Spleen (tissue), 11 donors: ENCODE measurements around the gene SLC35F3. TPM values are rescaled to one million over a fixed set of nuclear protein-coding genes. Genes with fewer than 3 reads are reported as not detected.

ENCODE experiments used
- DNase-seq: peaks from one replicate; pipeline ENCODE4 v3.0.0-alpha.2; 2020
- H3K27ac ChIP-seq, 8 donors: fragments of 200-600 bp; sonication (generic) in 7 of 8; 1 replicate in 4 of 8; 2 replicates in 4 of 8; pipeline versions ENCODE4 v1.5.0 to v1.8.0; 2016 to 2021; ENCODE audit warnings: inconsistent platforms in 4 of 8, mild to moderate bottlenecking in 4 of 8, moderate library complexity in 1 of 8
- H3K27me3 ChIP-seq, 7 donors: fragments of 200-600 bp; sonication (generic) in 6 of 7; replicated peaks in 1 of 7; 1 replicate in 4 of 7; 2 replicates in 3 of 7; pipeline versions ENCODE4 v1.5.0 to v1.8.0; 2016 to 2021; ENCODE audit warnings: inconsistent platforms in 3 of 7, mild to moderate bottlenecking in 1 of 7
- H3K36me3 ChIP-seq, 6 donors: fragments of 200-600 bp; sonication (generic) in 5 of 6; 1 replicate in 4 of 6; 2 replicates in 2 of 6; pipeline versions ENCODE4 v1.5.0 to v1.8.0; 2016 to 2021; ENCODE audit warnings: inconsistent platforms in 2 of 6
- H3K4me1 ChIP-seq, 6 donors: fragments of 200-600 bp; sonication (generic) in 5 of 6; 1 replicate in 3 of 6; 2 replicates in 3 of 6; pipeline versions ENCODE4 v1.5.0 to v1.8.0; 2016 to 2021; ENCODE audit warnings: inconsistent platforms in 3 of 6
- H3K4me3 ChIP-seq, 8 donors: fragments of 200-600 bp; sonication (generic) in 7 of 8; 1 replicate in 4 of 8; 2 replicates in 4 of 8; pipeline versions ENCODE4 v1.5.0 to v1.8.0; 2016 to 2021; ENCODE audit warnings: inconsistent platforms in 4 of 8, mild to moderate bottlenecking in 4 of 8, moderate library complexity in 2 of 8
- H3K9me3 ChIP-seq, 8 donors: fragments of 200-600 bp; sonication (generic) in 7 of 8; 1 replicate in 4 of 8; 2 replicates in 4 of 8; pipeline versions ENCODE4 v1.5.0 to v1.8.0; 2016 to 2021; ENCODE audit warnings: inconsistent platforms in 4 of 8
- POLR2A ChIP-seq, 3 donors: fragments of 450-650 bp; IDR thresholded peaks; one replicate each; pipeline ENCODE4 v1.5.1; 2017; ENCODE audit warnings: antibody characterized with exemption in 3 of 3, mild to moderate bottlenecking in 1 of 3
- POLR2AphosphoS5 ChIP-seq, 3 donors: sonication (generic); formaldehyde crosslinking; IDR thresholded peaks; one replicate each; pipeline ENCODE4 v1.5.1; 2017; ENCODE audit warnings: antibody characterized with exemption in 3 of 3
- WGBS, 5 donors: extraction: QIAGEN DNeasy Blood & Tissue Kit in 3 of 5; methylation state at CpG; one replicate each; pipeline versions ENCODE4 v1.1.5 to v1.1.7; 2013 to 2018; 5-methylcytosine and 5-hydroxymethylcytosine counted together
- intact Hi-C: fragments of 100-400 bp; cut with DNase I; formaldehyde crosslinking; loops from one replicate; pipeline ENCODE4 v1.15.0; 2023; ENCODE audit warnings: low total_unique reads
- polyA plus RNA-seq, 3 donors: library from polyadenylated mRNA; stranded (reverse); fragments of 200-250 nt; gene quantifications; one replicate each; pipeline ENCODE4 v1.2.1, GENCODE V29; 2013
- total RNA-seq, 7 donors: library from RNA; depleted of rRNA in 3 of 7; stranded (reverse); fragments of >200 nt in 3 of 7; fragmentation: NEBNext Ultra II Directional in 4 of 7; extraction: Animal tissue kit (Norgen Biotek cat#: 25700) in 4 of 7; gene quantifications; one replicate each; pipeline versions ENCODE4 v1.1.0 to v1.2.1, GENCODE V29; 2016 to 2021
- TF ChIP-seq, protein P1 (sequence below), 11 experiments: fragments of 200-600 bp in 7 of 11; fragments of 450-650 bp in 4 of 11; sonication (generic) in 4 of 11; IDR thresholded peaks in 8 of 11; conservative IDR thresholded peaks in 3 of 11; 1 replicate in 7 of 11; 2 replicates in 4 of 11; pipeline versions ENCODE4 v1.4.0 to v1.8.0; 2016 to 2021; ENCODE audit warnings: antibody characterized with exemption in 11 of 11, inconsistent platforms in 4 of 11, mild to moderate bottlenecking in 1 of 11
- donor health status: healthy with polysubstance abuse.
- donor health status: DM: no; HTN: no; CAD: no; lungs with moderate emphysema.
- donor health status: DM: no; HTN: no; CAD: no.
- donor health status: Bipolar disorder and iron deficiency.
- donor health status: healthy.
- donor health status: DM: no; HTN: no; CAD: no.
- donor health status: DM: yes; HTN: yes; CAD: no.

SLC35F3 gene
- total and polyA plus RNA-seq, 10 donors: 0.03 to 0.44 (median 0.11) TPM; not detected in 5

DNA sequence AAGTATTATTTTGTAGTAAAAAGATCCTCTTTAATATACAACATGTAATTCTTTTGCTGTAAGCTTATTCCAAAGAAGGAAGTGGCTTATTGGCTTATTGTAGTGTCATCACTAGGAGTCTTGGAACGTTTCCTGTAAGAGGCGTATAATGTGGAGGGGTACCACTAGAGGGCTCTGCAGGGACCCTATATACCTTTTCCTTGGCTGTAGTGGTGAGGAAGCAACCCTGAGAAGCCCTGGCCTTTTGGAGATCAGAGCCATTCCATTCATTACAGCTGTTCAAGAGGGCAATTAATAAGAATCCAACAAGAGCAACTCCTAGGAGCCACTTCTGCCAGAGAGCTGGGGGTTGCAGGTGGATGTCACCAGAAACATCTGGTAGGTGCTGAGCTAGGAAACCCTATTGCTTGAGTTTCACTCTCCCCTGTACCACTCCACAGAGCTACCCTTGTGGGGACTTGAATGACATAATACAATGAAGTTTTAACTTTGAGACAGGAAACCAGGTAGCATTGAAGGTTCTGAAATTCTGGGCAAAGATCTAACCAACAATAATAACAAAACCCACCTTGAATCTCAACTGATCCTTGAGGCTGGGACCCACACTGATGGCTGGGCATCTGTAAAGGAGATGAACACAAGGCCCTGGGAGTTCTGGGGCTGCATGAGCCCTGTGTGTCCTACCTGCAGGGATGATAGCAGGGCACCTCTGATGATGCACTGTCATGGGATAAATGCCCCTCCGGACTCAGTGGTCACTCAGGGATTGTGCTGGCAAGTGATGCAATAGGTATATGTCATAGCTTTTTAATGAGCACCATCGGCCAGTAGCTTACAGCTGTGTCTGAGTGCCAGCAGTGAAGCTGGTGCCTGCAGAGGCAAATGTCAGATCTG is 308.5 kb downstream of the SLC35F3 start:
- H3K4me3 ChIP-seq: no peak overlapping the region
- no peak for DNase-seq
- H3K27me3 ChIP-seq: peaks cover 0 to 55% (median 30%) of the 10 kb centered on the region in 7 donors
- intact Hi-C loops: no loop called here
- H3K36me3 ChIP-seq: no peaks in the 10 kb centered on the region
- TF ChIP-seq POLR2A (IDR thresholded peaks at IDR 0.05): no peak
- no peak for TF ChIP-seq POLR2AphosphoS5 (IDR thresholded peaks at IDR 0.05)
- TF ChIP-seq, protein P1, sequence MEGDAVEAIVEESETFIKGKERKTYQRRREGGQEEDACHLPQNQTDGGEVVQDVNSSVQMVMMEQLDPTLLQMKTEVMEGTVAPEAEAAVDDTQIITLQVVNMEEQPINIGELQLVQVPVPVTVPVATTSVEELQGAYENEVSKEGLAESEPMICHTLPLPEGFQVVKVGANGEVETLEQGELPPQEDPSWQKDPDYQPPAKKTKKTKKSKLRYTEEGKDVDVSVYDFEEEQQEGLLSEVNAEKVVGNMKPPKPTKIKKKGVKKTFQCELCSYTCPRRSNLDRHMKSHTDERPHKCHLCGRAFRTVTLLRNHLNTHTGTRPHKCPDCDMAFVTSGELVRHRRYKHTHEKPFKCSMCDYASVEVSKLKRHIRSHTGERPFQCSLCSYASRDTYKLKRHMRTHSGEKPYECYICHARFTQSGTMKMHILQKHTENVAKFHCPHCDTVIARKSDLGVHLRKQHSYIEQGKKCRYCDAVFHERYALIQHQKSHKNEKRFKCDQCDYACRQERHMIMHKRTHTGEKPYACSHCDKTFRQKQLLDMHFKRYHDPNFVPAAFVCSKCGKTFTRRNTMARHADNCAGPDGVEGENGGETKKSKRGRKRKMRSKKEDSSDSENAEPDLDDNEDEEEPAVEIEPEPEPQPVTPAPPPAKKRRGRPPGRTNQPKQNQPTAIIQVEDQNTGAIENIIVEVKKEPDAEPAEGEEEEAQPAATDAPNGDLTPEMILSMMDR (IDR thresholded peaks at IDR 0.05 in 8 of 11, conservative IDR thresholded peaks at IDR 0.05 in 3 of 11): peak in 6 of 11 experiments; percentile 14 to 53 (median 34)
- WGBS, 5 donors: 33 to 47% (median 39%) methylated on average over 3 to 4 of the region's 4 CpGs
- no peak overlapping the region for H3K27ac ChIP-seq
- H3K9me3 ChIP-seq: no peaks in the 10 kb centered on the region
- peaks cover 3 to 33% (median 19%) of the 10 kb centered on the region in 6 donors for H3K4me1 ChIP-seq

DNA sequence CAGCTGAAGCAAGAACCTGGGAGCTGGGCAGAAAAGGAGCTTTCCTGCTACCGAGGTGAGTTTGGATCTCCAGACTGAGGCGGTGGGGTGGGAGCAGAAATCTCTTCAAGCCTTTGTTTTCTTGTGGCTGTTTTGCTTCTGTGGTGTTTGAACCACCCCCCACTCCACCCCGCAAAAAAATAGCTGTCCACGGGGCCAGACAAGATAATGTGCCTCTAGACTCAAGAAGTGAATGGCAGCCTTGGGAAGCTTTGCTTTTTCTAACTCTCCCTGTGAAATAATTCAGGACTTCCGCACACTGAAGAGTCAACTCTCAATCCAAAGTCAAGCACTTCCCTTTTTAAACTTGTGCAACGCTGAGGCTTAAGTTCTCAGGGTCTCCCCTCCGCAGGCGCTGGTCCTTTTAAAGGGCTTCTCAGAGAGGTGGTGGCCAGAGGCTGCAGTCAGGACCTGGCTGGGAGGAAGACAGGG is 309.2 kb downstream of the SLC35F3 start:
- intact Hi-C loops: no loop called here

DNA sequence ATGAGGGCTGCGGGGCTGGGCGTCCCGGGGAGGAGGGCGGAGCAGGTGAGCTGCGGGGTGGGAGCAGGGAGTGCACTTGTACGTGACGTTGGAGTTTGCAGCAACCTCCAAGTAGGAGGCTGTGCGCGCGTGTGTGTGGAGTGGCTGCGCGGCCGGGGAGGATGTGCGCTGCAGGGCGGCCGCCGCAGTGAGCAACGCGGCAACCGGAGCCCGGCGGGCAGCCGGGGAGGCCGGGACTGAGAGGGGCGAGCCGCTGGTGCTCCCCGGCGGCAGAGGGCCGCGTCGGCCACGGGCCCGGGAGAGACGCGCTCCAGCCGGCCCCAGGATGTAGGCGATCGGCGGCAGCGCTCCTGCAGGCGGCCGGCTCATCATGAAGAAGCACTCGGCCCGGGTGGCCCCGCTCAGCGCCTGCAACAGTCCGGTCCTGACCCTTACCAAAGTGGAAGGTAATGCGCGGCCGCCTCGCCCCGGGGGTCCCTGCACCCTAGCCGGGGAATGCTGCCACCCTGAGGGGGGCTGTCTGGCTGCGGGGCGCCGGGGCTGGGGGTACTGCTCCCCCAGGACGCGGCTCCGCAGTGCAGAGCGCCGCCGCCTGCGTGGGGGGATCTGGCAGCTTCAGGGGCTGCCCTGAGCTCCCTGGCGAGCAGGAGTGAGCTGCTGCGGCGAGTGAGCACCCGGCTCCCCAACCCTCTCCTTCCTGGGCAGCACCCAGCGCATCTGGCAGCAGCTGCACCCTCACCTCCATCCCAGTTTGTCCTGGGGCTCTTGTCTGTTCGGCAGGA is 309.8 kb downstream of the SLC35F3 start:
- peaks cover 0 to 55% (median 30%) of the 10 kb centered on the region in 7 donors for H3K27me3 ChIP-seq
- H3K4me1 ChIP-seq: peaks cover 3 to 33% (median 19%) of the 10 kb centered on the region in 6 donors
- TF ChIP-seq, protein P1 (IDR thresholded peaks at IDR 0.05 in 8 of 11, conservative IDR thresholded peaks at IDR 0.05 in 3 of 11): no peak
- TF ChIP-seq POLR2AphosphoS5 (IDR thresholded peaks at IDR 0.05): peak in 1 of 3 donors; percentile 32
- H3K9me3 ChIP-seq: no peaks in the 10 kb centered on the region
- 1 to 6% (median 1%) methylated on average over 39 to 69 of the region's 69 CpGs for WGBS, 5 donors
- intact Hi-C loops: no loop called here
- peak overlapping the region; percentile 5 to 65 (median 38) for H3K4me3 ChIP-seq
- H3K27ac ChIP-seq: peak overlapping the region in 1 of 8 donors; percentile 9
- no peaks in the 10 kb centered on the region for H3K36me3 ChIP-seq
- DNase-seq: peak; percentile 85

More for the DNA sequence above, 309.2 kb downstream of the SLC35F3 start:
- TF ChIP-seq, protein P1 (IDR thresholded peaks at IDR 0.05 in 8 of 11, conservative IDR thresholded peaks at IDR 0.05 in 3 of 11): no peak
- TF ChIP-seq POLR2AphosphoS5 (IDR thresholded peaks at IDR 0.05): no peak
- TF ChIP-seq POLR2A (IDR thresholded peaks at IDR 0.05): no peak
- Histone ChIP-seq H3K27me3 (peaks cover 0 to 55% (median 30%) of the 10 kb centered on the region in 7 donors), H3K36me3 (no peaks in the 10 kb centered on the region), H3K27ac (peak overlapping the region in 1 of 8 donors; percentile 9), H3K4me1 (peaks cover 3 to 33% (median 19%) of the 10 kb centered on the region in 6 donors), H3K9me3 (no peaks in the 10 kb centered on the region), H3K4me3 (peak overlapping the region in 7 of 8 donors; percentile 5 to 65 (median 38))
- WGBS, 5 donors: 15 to 20% (median 19%) methylated on average over 8 of the region's 8 CpGs
- no peak for DNase-seq
